ENCODE data around the gene OVCA2.

OVCA2 gene

GRCh38 chr17:2058586-2059546 is 17.0 kb downstream of the OVCA2 start:
- H3K36me3 ChIP-seq (replicated peaks), result peaks cover 64% of the 10 kb centered on the region
- TF ChIP-seq CTCF (IDR thresholded peaks at IDR 0.05; ENCODE audit: low read depth, low read length, missing control alignments), result peak; percentile 73
- peak overlapping the region; percentile 89 for H3K27ac ChIP-seq
- H3K4me3 ChIP-seq (ENCODE audit: low read depth, low read length), result peak overlapping the region; percentile 70
- in situ Hi-C loops (cut with HindIII; ENCODE audit: low pct_ligation_motif_present, low sequenced_read_pairs), result no loop called here
- peak; percentile 37 for DNase-seq
- H3K27me3 ChIP-seq (replicated peaks), result no peaks in the 10 kb centered on the region

- in situ Hi-C loops (cut with HindIII; ENCODE audit: low pct_ligation_motif_present, low sequenced_read_pairs), result no loop called here
- DNase-seq, result no peak
- no peak for TF ChIP-seq CTCF (IDR thresholded peaks at IDR 0.05; ENCODE audit: low read depth, low read length, missing control alignments)
- Histone ChIP-seq H3K36me3 (replicated peaks) (peaks cover 72% of the 10 kb centered on the region), H3K27ac (peak overlapping the region; percentile 89), H3K4me3 (ENCODE audit: low read depth, low read length) (peak overlapping the region; percentile 70), H3K27me3 (replicated peaks) (no peaks in the 10 kb centered on the region)
Observed at GRCh38 chr17:2059547-2060384, 17.9 kb downstream of the OVCA2 start.

GRCh38 chr17:2060385-2060658 is 18.5 kb downstream of the OVCA2 start:
- DNase-seq, result no peak
- Histone ChIP-seq H3K36me3 (replicated peaks) (peaks cover 76% of the 10 kb centered on the region), H3K27me3 (replicated peaks) (no peaks in the 10 kb centered on the region), H3K27ac (peak overlapping the region; percentile 89), H3K4me3 (ENCODE audit: low read depth, low read length) (no peak overlapping the region)
- TF ChIP-seq CTCF (IDR thresholded peaks at IDR 0.05; ENCODE audit: low read depth, low read length, missing control alignments), result no peak
- in situ Hi-C loops (cut with HindIII; ENCODE audit: low pct_ligation_motif_present, low sequenced_read_pairs), result no loop called here

- in situ Hi-C loops (cut with HindIII; ENCODE audit: low pct_ligation_motif_present, low sequenced_read_pairs), result no loop called here
- H3K36me3 ChIP-seq (replicated peaks), result peaks cover 81% of the 10 kb centered on the region
Observed at GRCh38 chr17:2060681-2061440, 19.0 kb downstream of the OVCA2 start.

More at GRCh38 chr17:2060681-2061440, 19.0 kb downstream of the OVCA2 start:
- DNase-seq, result peak; percentile 27
- Histone ChIP-seq H3K27me3 (replicated peaks) (no peaks in the 10 kb centered on the region), H3K4me3 (ENCODE audit: low read depth, low read length) (no peak overlapping the region), H3K27ac (peak overlapping the region; percentile 89)
- TF ChIP-seq CTCF (IDR thresholded peaks at IDR 0.05; ENCODE audit: low read depth, low read length, missing control alignments), result no peak

Measured in brain microvascular endothelial cell (primary cell).